GM12878 (cell line): ENCODE measurements around the gene HAUS6. TPM values are rescaled to one million over a fixed set of nuclear protein-coding genes. Genes with fewer than 3 reads are reported as not detected.
A peak's percentile ranks its signal among the peaks of the same experiment; 100 is the strongest.

ENCODE experiments used
- ATAC-seq: fragments of 200-7000 bp; cut with Tn5 transposase; 3 replicates; pipeline ENCODE4 v1.9.1; 2020; ENCODE audit warnings: mild to moderate bottlenecking, moderate library complexity
- BruUV-seq: library from RNA; stranded (reverse); fragments of 400-500 nt; replicated peaks from 2 replicates; lab custom pipeline; 2021; lab: Mats Ljungman, UMichigan
- CTCF ChIA-PET: fragments of 300-600 bp; sonication (Branson Sonifier 250); formaldehyde crosslinking; extraction: SDS; loops from one replicate; lab custom pipeline; 2021; ENCODE audit warnings: inconsistent platforms; lab: Yijun Ruan, JAX
- POLR2A ChIA-PET: fragments of 350-600 bp; formaldehyde crosslinking; extraction: SDS; loops from one replicate; lab custom pipeline; 2021; ENCODE audit warnings: inconsistent platforms; lab: Charles Lee
- RAD21 ChIA-PET: fragments of 300-600 bp; sonication (Branson Sonifier 250); formaldehyde crosslinking; loops from one replicate; lab custom pipeline; 2023; ENCODE audit warnings: antibody characterized with exemption; ENCODE audit not compliant: unreplicated experiment; lab: Charles Lee
- SMC1A ChIA-PET: fragments of 300-600 bp; sonication (Branson Sonifier 250); formaldehyde crosslinking; loops from one replicate; lab custom pipeline; 2023; ENCODE audit not compliant: unreplicated experiment, uncharacterized antibody; lab: Charles Lee
- DNase-seq: peaks from one replicate; pipeline ENCODE4 v3.0.0-alpha.2; 2011; ENCODE audit warnings: low read depth, low spot score
- FAIRE-seq: peaks from 3 replicates; lab custom pipeline; 2011; peaks lifted over from hg19 to GRCh38; lab: Jason Lieb, UNC
- H2AFZ ChIP-seq: 2 replicates; pipeline ENCODE4 v1.6.0; 2011; ENCODE audit warnings: low read depth, low read length, control low read depth; ENCODE audit not compliant: control insufficient read depth
- H3K27ac ChIP-seq: 2 replicates; pipeline ENCODE4 v1.5.1; 2011; ENCODE audit warnings: control low read depth; ENCODE audit not compliant: control insufficient read depth, insufficient read depth
- H3K27me3 ChIP-seq, 2 experiments: replicated peaks in 1 of 2; 2 replicates each; pipeline versions ENCODE4 v1.6.0 to v1.6.1; 2011; ENCODE audit warnings: low read length in 1 of 2; ENCODE audit not compliant: control insufficient read depth in 2 of 2, insufficient read depth in 2 of 2
- H3K36me3 ChIP-seq, 2 experiments: 2 replicates each; pipeline ENCODE4 v1.5.1; 2011; ENCODE audit warnings: low read length in 1 of 2; ENCODE audit not compliant: control insufficient read depth in 2 of 2, insufficient read depth in 2 of 2
- H3K4me1 ChIP-seq: 2 replicates; pipeline ENCODE4 v1.6.1; 2011; ENCODE audit warnings: mild to moderate bottlenecking, low read length, moderate library complexity, mixed read lengths; ENCODE audit not compliant: control insufficient read depth, insufficient read depth
- H3K4me2 ChIP-seq: 2 replicates; pipeline ENCODE4 v1.6.0; 2011; ENCODE audit warnings: control low read depth; ENCODE audit not compliant: control insufficient read depth, insufficient read depth
- H3K4me3 ChIP-seq: fragments of 200-600 bp; sonication (generic); 2 replicates; pipeline ENCODE4 v1.5.1; 2016
- H3K79me2 ChIP-seq: 2 replicates; pipeline ENCODE4 v1.6.0; 2011; ENCODE audit warnings: low read length; ENCODE audit not compliant: control insufficient read depth, insufficient read depth
- H3K9ac ChIP-seq: 2 replicates; pipeline ENCODE4 v1.8.0; 2011; ENCODE audit warnings: low read length, control low read depth, mixed read lengths; ENCODE audit not compliant: control insufficient read depth, insufficient read depth
- H3K9me3 ChIP-seq: replicated peaks from 3 replicates; pipeline ENCODE4 v1.5.1; 2011; ENCODE audit warnings: mild to moderate bottlenecking, low read length; ENCODE audit not compliant: control insufficient read depth, insufficient read depth
- H4K20me1 ChIP-seq: 2 replicates; pipeline ENCODE4 v1.6.0; 2011; ENCODE audit not compliant: control insufficient read depth, insufficient read depth
- BMI1 ChIP-seq: fragments of 450-650 bp; IDR thresholded peaks from 2 replicates; pipeline ENCODE4 v1.6.1; 2016; ENCODE audit warnings: mild to moderate bottlenecking, moderate library complexity, borderline replicate concordance
- DPF2 ChIP-seq: fragments of 450-650 bp; IDR thresholded peaks from 2 replicates; pipeline ENCODE4 v1.6.1; 2017; ENCODE audit warnings: mild to moderate bottlenecking
- EED ChIP-seq: sonication (generic); IDR thresholded peaks from 2 replicates; pipeline ENCODE4 v1.6.1; 2016; ENCODE audit warnings: antibody characterized with exemption, low read depth
- IKZF1 ChIP-seq: fragments of 450-650 bp; conservative IDR thresholded peaks from 2 replicates; pipeline ENCODE4 v1.6.1; 2017; ENCODE audit warnings: antibody characterized with exemption, mild to moderate bottlenecking
- IKZF2 ChIP-seq, 2 experiments: fragments of 450-650 bp; IDR thresholded peaks; 2 replicates each; pipeline ENCODE4 v1.6.1; 2017; ENCODE audit warnings: mild to moderate bottlenecking in 2 of 2, moderate library complexity in 2 of 2
- JUNB ChIP-seq: IDR thresholded peaks from 2 replicates; pipeline ENCODE4 v1.6.1; 2016; ENCODE audit warnings: antibody characterized with exemption, mild to moderate bottlenecking
- NR2F1 ChIP-seq: fragments of 450-650 bp; conservative IDR thresholded peaks from 2 replicates; pipeline ENCODE4 v1.6.1; 2017; ENCODE audit warnings: mild to moderate bottlenecking
- PML ChIP-seq: IDR thresholded peaks from 2 replicates; pipeline ENCODE4 v1.6.1; 2012; ENCODE audit warnings: low read length, inconsistent platforms
- RB1 ChIP-seq: fragments of 450-650 bp; formaldehyde crosslinking; IDR thresholded peaks from 2 replicates; pipeline ENCODE4 v1.6.1; 2017; ENCODE audit warnings: mild to moderate bottlenecking, borderline replicate concordance
- RUNX3 ChIP-seq: IDR thresholded peaks from 2 replicates; pipeline ENCODE4 v1.6.1; 2012; ENCODE audit warnings: low read length, inconsistent platforms
- WGBS: methylation state at CpG from one replicate; pipeline ENCODE4 v1.1.6; 2016; ENCODE audit warnings: low lambda C conversion rate; ENCODE audit not compliant: insufficient replicate concordance, insufficient coverage; ENCODE audit errors: missing lambda C conversion rate; 5-methylcytosine and 5-hydroxymethylcytosine counted together
- in situ Hi-C: fragments of 300-500 bp; cut with MboI; formaldehyde crosslinking; loops from 9 replicates; pipeline ENCODE4 v1.14.3; 2018; ENCODE audit warnings: mixed read lengths
- intact Hi-C: fragments of 100-400 bp; cut with micrococcal nuclease; formaldehyde crosslinking; loops from one replicate; pipeline ENCODE4 v1.14.2; 2022; ENCODE audit not compliant: unreplicated experiment
- polyA plus RNA-seq, 11 experiments: library from polyadenylated mRNA; depleted of rRNA in 4 of 11; unstranded in 6 of 11; stranded (reverse) in 5 of 11; fragments of >200 nt; fragmentation: Nextera tagmentation in 4 of 11; fragmentation: Illumina TruSeq in 1 of 11; extraction: Ambion mirVana in 4 of 11; extraction: Trizol in 1 of 11; gene quantifications; 1 replicate in 1 of 11; 2 replicates in 10 of 11; pipeline versions ENCODE4 v1.2.1 to v1.2.3, GENCODE V29; 2011 to 2016; ENCODE audit warnings: inconsistent platforms in 2 of 11, missing spikeins in 2 of 11, low read depth in 1 of 11
- total RNA-seq, 4 experiments: library from RNA; depleted of rRNA in 3 of 4; stranded (reverse); fragments of >200 nt in 3 of 4; fragmentation: Illumina TruSeq in 1 of 4; extraction: Trizol in 1 of 4; gene quantifications; 2 replicates each; pipeline versions ENCODE4 v1.2.1 to v1.2.3, GENCODE V29; 2013 to 2021
- TF ChIP-seq, protein P1 (sequence below): fragments of 450-650 bp; IDR thresholded peaks from 2 replicates; pipeline ENCODE4 v1.6.1; 2017; ENCODE audit warnings: low read depth, mild to moderate bottlenecking, moderate library complexity

Gene HAUS6
- total and polyA plus RNA-seq, 10 of the 15 experiments (the other 5 are each of a cell fraction or from before 2014, with no cell fraction given): 7.1 to 26.8 (median 16.0) TPM

DNA sequence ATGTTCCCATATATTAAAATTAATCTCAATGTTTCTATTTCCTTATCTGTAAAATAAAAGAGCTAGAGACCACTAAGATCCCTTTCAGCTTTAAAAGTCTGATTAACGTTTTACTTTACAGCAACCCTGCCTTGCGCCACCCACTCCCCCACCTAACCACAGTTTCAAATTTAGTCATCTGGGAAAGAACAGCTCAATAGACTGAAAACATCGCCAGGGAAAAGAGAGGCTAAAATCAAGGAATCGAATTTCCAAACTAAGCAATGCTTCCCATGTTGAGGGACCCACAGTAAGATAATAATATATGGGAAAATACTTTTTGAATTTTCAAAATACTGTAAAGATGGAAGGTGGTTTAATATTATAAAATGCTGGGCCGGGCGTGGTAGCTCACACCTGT lies 76.3 kb downstream of the HAUS6 start:
- Histone ChIP-seq H3K79me2 (no peaks in the 10 kb centered on the region), H3K27me3 (no peaks in the 10 kb centered on the region), H3K36me3 (no peaks in the 10 kb centered on the region), H3K27ac (no peak overlapping the region), H2AFZ (no peak overlapping the region), H4K20me1 (no peaks in the 10 kb centered on the region), H3K4me1 (peaks cover 3% of the 10 kb centered on the region; the same call in 1 of the 2 replicates), H3K9ac (no peak overlapping the region), H3K9me3 (peaks cover 4% of the 10 kb centered on the region; the same call in 1 of the 3 replicates), H3K4me3 (no peak overlapping the region), H3K4me2 (no peak overlapping the region)
- peak; percentile 67 to 72; a peak in 3 of 4 replicates for TF ChIP-seq IKZF2 (IDR thresholded peaks at IDR 0.05)
- TF ChIP-seq JUNB: peak; percentile 69
- peak; percentile 46; the same call in 1 of the 2 replicates for TF ChIP-seq BMI1
- TF ChIP-seq RUNX3: peak; percentile 82
- peak; percentile 78; the same call in 1 of the 2 replicates for TF ChIP-seq IKZF1
- peak; percentile 36; the same call in 1 of the 2 replicates for TF ChIP-seq DPF2
- TF ChIP-seq PML: no peak
- no peak for TF ChIP-seq RB1
- TF ChIP-seq, protein P1, sequence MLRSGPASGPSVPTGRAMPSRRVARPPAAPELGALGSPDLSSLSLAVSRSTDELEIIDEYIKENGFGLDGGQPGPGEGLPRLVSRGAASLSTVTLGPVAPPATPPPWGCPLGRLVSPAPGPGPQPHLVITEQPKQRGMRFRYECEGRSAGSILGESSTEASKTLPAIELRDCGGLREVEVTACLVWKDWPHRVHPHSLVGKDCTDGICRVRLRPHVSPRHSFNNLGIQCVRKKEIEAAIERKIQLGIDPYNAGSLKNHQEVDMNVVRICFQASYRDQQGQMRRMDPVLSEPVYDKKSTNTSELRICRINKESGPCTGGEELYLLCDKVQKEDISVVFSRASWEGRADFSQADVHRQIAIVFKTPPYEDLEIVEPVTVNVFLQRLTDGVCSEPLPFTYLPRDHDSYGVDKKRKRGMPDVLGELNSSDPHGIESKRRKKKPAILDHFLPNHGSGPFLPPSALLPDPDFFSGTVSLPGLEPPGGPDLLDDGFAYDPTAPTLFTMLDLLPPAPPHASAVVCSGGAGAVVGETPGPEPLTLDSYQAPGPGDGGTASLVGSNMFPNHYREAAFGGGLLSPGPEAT: peak; percentile 63; the same call in 1 of the 2 replicates
- peak; percentile 59 for TF ChIP-seq NR2F1
- peak; percentile 67; the same call in 1 of the 2 replicates for TF ChIP-seq EED
- DNase-seq (no peak), FAIRE-seq (no peak), ATAC-seq (0 out of 3 replicates have a peak, but pooled peaks have one; percentile 23)
- SMC1A ChIA-PET: interaction anchor here (0.7 to 4.8 kb wide), 11 partner anchors 13 to 1215 kb away, joined by 3 to 30 read pairs (median 3); no protein-coding TSS in a partner anchor
- in situ Hi-C loops (loop anchor here (5.0 to 25.0 kb wide), 2 partner anchors 764 to 1214 kb away; no protein-coding TSS in a partner anchor), intact Hi-C loops (loop anchor here (5.0 to 10.0 kb wide), 3 partner anchors 202 to 584 kb away; no protein-coding TSS in a partner anchor)
- POLR2A ChIA-PET: no interaction called here
- WGBS: 13% methylated on average over 6 of the region's 6 CpGs
- BruUV-seq: no TSS peak
- RAD21 ChIA-PET: interaction anchor here (0.9 to 5.2 kb wide), 10 partner anchors 12 to 772 kb away, joined by 3 to 38 read pairs (median 4); partner anchors contain the start of gene RRAGA
- CTCF ChIA-PET: interaction anchor here (0.6 to 5.4 kb wide), 22 partner anchors 8 to 1215 kb away, joined by 3 to 70 read pairs (median 4); no protein-coding TSS in a partner anchor
